PFSK-1 (cell line): Measurements from ENCODE around the gene CALML4.

ENCODE experiments used
- POLR2AphosphoS5 ChIP-seq: IDR thresholded peaks from 2 replicates; pipeline ENCODE4 v1.6.1; 2012; ENCODE audit warnings: low read depth, mild to moderate bottlenecking, control low read depth, low read length, moderate library complexity
- REST ChIP-seq, 2 experiments: IDR thresholded peaks; 2 replicates each; pipeline versions ENCODE4 v1.6.1 to v1.8.0; 2011 to 2012; ENCODE audit warnings: low read depth in 2 of 2, low read length in 2 of 2, control low read depth in 1 of 2, inconsistent platforms in 1 of 2, mild to moderate bottlenecking in 1 of 2, moderate library complexity in 1 of 2; ENCODE audit not compliant: insufficient read depth in 1 of 2
- SIN3A ChIP-seq: IDR thresholded peaks from 2 replicates; pipeline ENCODE4 v1.6.1; 2012; ENCODE audit warnings: mild to moderate bottlenecking, low read length, moderate library complexity, borderline replicate concordance; ENCODE audit not compliant: insufficient read depth
- TAF1 ChIP-seq: IDR thresholded peaks from 2 replicates; pipeline ENCODE4 v1.6.1; 2012; ENCODE audit warnings: low read length, control low read depth, borderline replicate concordance; ENCODE audit not compliant: insufficient read depth

- no peak for TF ChIP-seq SIN3A
- TF ChIP-seq POLR2AphosphoS5: no peak
- TF ChIP-seq REST (IDR thresholded peaks at IDR 0.05; ENCODE audit: insufficient read depth in 1 of 2, low read depth in 2 of 2, low read length in 2 of 2): no peak
- no peak for TF ChIP-seq TAF1
These were observed 9.1 kb upstream of the CALML4 start for GRCh38 chr15:68213991-68214837.
